A549 (cell line): ENCODE results near the gene CCT2. TPM values are rescaled to one million over a fixed set of nuclear protein-coding genes. Genes with fewer than 3 reads are reported as not detected.

Experiments
- ATAC-seq, 2 experiments: fragments of 200-7000 bp in 1 of 2; fragments of >200 bp in 1 of 2; cut with Nextera tagmentation in 1 of 2; cut with Tn5 transposase in 1 of 2; 3 replicates each; pipeline versions ENCODE4 v1.8.0 to v1.9.1; 2018 to 2020; ENCODE audit warnings: mild to moderate bottlenecking in 1 of 2, moderate library complexity in 1 of 2
- CTCF ChIA-PET: fragments of 300-600 bp; sonication (Branson Sonifier 250); formaldehyde crosslinking; extraction: SDS; loops from one replicate; lab custom pipeline; 2021; ENCODE audit warnings: antibody characterized with exemption, inconsistent platforms; lab: Yijun Ruan, JAX
- POLR2A ChIA-PET: fragments of 350-600 bp; formaldehyde crosslinking; extraction: SDS; loops from one replicate; lab custom pipeline; 2021; ENCODE audit warnings: antibody characterized with exemption, inconsistent platforms; lab: Yijun Ruan, JAX
- DNase-seq, 2 experiments: peaks; one replicate each; pipeline versions ENCODE4 v3.0.0 to v3.0.0-alpha.2; 2011 to 2016; ENCODE audit warnings: low read depth in 1 of 2, low spot score in 1 of 2
- FAIRE-seq: peaks from 2 replicates; lab custom pipeline; 2011; peaks lifted over from hg19 to GRCh38; lab: Jason Lieb, UNC
- H3K27ac ChIP-seq, 2 experiments: fragments of >200 bp; sonication (Bioruptor Twin); formaldehyde crosslinking; 3 replicates each; pipeline ENCODE4 v1.5.1; 2016 to 2017
- H3K4me1 ChIP-seq: fragments of >200 bp; sonication (Bioruptor Twin); formaldehyde crosslinking; 3 replicates; pipeline ENCODE4 v1.6.1; 2016
- H3K4me2 ChIP-seq: fragments of >200 bp; sonication (Bioruptor Twin); formaldehyde crosslinking; 3 replicates; pipeline ENCODE4 v1.6.1; 2016
- H3K4me3 ChIP-seq: fragments of >200 bp; sonication (Bioruptor Twin); formaldehyde crosslinking; 3 replicates; pipeline ENCODE4 v1.5.1; 2016
- H3K9me3 ChIP-seq: fragments of >200 bp; sonication (Bioruptor Twin); formaldehyde crosslinking; 3 replicates; pipeline ENCODE4 v1.6.1; 2016
- BHLHE40 ChIP-seq: IDR thresholded peaks from 2 replicates; pipeline ENCODE4 v1.6.1; 2012; ENCODE audit warnings: low read depth, low read length, inconsistent platforms
- CBX2 ChIP-seq: fragments of 200-600 bp; sonication (generic); IDR thresholded peaks from 2 replicates; pipeline ENCODE4 v1.6.1; 2016; ENCODE audit warnings: low read depth, mild to moderate bottlenecking, borderline replicate concordance
- CEBPB ChIP-seq, 2 experiments: fragments of >200 bp in 1 of 2; sonication (Bioruptor Twin) in 1 of 2; formaldehyde crosslinking in 1 of 2; IDR thresholded peaks; 2 replicates each; pipeline ENCODE4 v1.6.1; 2012 to 2016
- CHD2 ChIP-seq: fragments of 150-350 bp; IDR thresholded peaks from 2 replicates; pipeline ENCODE4 v1.6.1; 2014; ENCODE audit warnings: low read length; ENCODE audit not compliant: partially characterized antibody
- CTCF ChIP-seq: fragments of >200 bp; sonication (Bioruptor Twin); formaldehyde crosslinking; IDR thresholded peaks from 3 replicates; pipeline ENCODE4 v1.5.1; 2016
- EHMT2 ChIP-seq: fragments of 200-600 bp; sonication (generic); IDR thresholded peaks from 2 replicates; pipeline ENCODE4 v1.6.1; 2016; ENCODE audit warnings: antibody characterized with exemption, low read depth, mild to moderate bottlenecking, moderate library complexity
- ELK1 ChIP-seq: fragments of 150-350 bp; IDR thresholded peaks from 2 replicates; pipeline ENCODE4 v1.6.1; 2014; ENCODE audit warnings: low read depth, mild to moderate bottlenecking, low read length
- EP300 ChIP-seq, 2 experiments: fragments of >200 bp; sonication (Bioruptor Twin); formaldehyde crosslinking; IDR thresholded peaks; 2 replicates in 1 of 2; 3 replicates in 1 of 2; pipeline ENCODE4 v1.6.1; 2016 to 2017
- FOSL2 ChIP-seq, 2 experiments: fragments of 450-650 bp in 1 of 2; fragments of >200 bp in 1 of 2; sonication (Bioruptor Twin) in 1 of 2; formaldehyde crosslinking; IDR thresholded peaks; 2 replicates each; pipeline versions ENCODE4 v1.5.0 to v1.6.1; 2016 to 2020; ENCODE audit warnings: mild to moderate bottlenecking in 1 of 2, moderate library complexity in 1 of 2
- FOXS1 ChIP-seq: fragments of 250-450 bp; sonication (Bioruptor Pico); IDR thresholded peaks from 2 replicates; pipeline ENCODE4 v1.5.0; 2020; ENCODE audit warnings: mild to moderate bottlenecking, moderate library complexity
- HDAC2 ChIP-seq: fragments of 200-600 bp; sonication (generic); IDR thresholded peaks from 2 replicates; pipeline ENCODE4 v1.6.1; 2016
- HOXB13 ChIP-seq: fragments of 250-450 bp; sonication (Bioruptor Pico); IDR thresholded peaks from 2 replicates; pipeline ENCODE4 v1.5.0; 2020; ENCODE audit warnings: low read depth, mild to moderate bottlenecking, moderate library complexity
- KDM1A ChIP-seq: fragments of 200-600 bp; sonication (generic); IDR thresholded peaks from 2 replicates; pipeline ENCODE4 v1.6.1; 2016; ENCODE audit warnings: low read depth, mild to moderate bottlenecking
- MAFK ChIP-seq: fragments of 450-650 bp; IDR thresholded peaks from 2 replicates; pipeline ENCODE4 v1.6.1; 2014; ENCODE audit not compliant: partially characterized antibody
- MAZ ChIP-seq: fragments of 150-350 bp; IDR thresholded peaks from 2 replicates; pipeline ENCODE4 v1.6.1; 2014; ENCODE audit warnings: antibody characterized with exemption, low read depth, low read length, borderline replicate concordance
- MYC ChIP-seq: IDR thresholded peaks from 2 replicates; pipeline ENCODE4 v1.6.1; 2012; ENCODE audit warnings: mild to moderate bottlenecking, inconsistent platforms, low read length, improper control_type of control experiment, borderline replicate concordance
- NPAS2 ChIP-seq: fragments of 250-450 bp; sonication (Bioruptor Pico); IDR thresholded peaks from 2 replicates; pipeline ENCODE4 v1.8.0; 2022; ENCODE audit warnings: mild to moderate bottlenecking, moderate library complexity, borderline replicate concordance
- PHF8 ChIP-seq: fragments of 200-600 bp; sonication (generic); IDR thresholded peaks from 2 replicates; pipeline ENCODE4 v1.6.1; 2016; ENCODE audit warnings: low read depth, mild to moderate bottlenecking, antibody characterized with exemption, moderate library complexity, borderline replicate concordance
- RCOR1 ChIP-seq: fragments of 150-350 bp; IDR thresholded peaks from 2 replicates; pipeline ENCODE4 v1.6.1; 2014; ENCODE audit warnings: antibody characterized with exemption, low read length, low read depth
- TP53 ChIP-seq: fragments of 250-450 bp; sonication (Bioruptor Pico); IDR thresholded peaks from 2 replicates; pipeline ENCODE4 v1.5.0; 2021; ENCODE audit warnings: mild to moderate bottlenecking, moderate library complexity
- USF2 ChIP-seq: fragments of 450-650 bp; IDR thresholded peaks from 2 replicates; pipeline ENCODE4 v1.6.1; 2014; ENCODE audit warnings: antibody characterized with exemption
- ZFP36 ChIP-seq: fragments of 450-650 bp; IDR thresholded peaks from 2 replicates; pipeline ENCODE4 v1.6.1; 2014; ENCODE audit warnings: borderline replicate concordance; ENCODE audit not compliant: partially characterized antibody
- ZSCAN20 ChIP-seq: fragments of 250-450 bp; sonication (Bioruptor Pico); IDR thresholded peaks from 2 replicates; pipeline ENCODE4 v1.8.0; 2022; ENCODE audit warnings: mild to moderate bottlenecking, moderate library complexity
- WGBS: methylation state at CpG from one replicate; pipeline ENCODE4 v1.1.6; 2017; ENCODE audit errors: missing lambda C conversion rate; 5-methylcytosine and 5-hydroxymethylcytosine counted together
- polyA plus RNA-seq, 4 experiments: library from polyadenylated mRNA; depleted of rRNA in 3 of 4; stranded (reverse); fragments of >200 nt; fragmentation: RNase III in 1 of 4; extraction: RNeasy Plus Mini Kit Qiagen cat#74134 plus additional on column Dnase treatment in 1 of 4; gene quantifications; 2 replicates in 3 of 4; 3 replicates in 1 of 4; pipeline ENCODE4 v1.2.3, GENCODE V29; 2011 to 2017
- TF ChIP-seq, protein P1 (sequence below): fragments of 200-600 bp; sonication (generic); IDR thresholded peaks from 2 replicates; pipeline ENCODE4 v1.6.1; 2016; ENCODE audit warnings: antibody characterized with exemption, mild to moderate bottlenecking, moderate library complexity

Gene CCT2
- polyA plus RNA-seq, 2 of the 4 experiments (the other 2 are of a cell fraction) = 441 to 548 TPM

DNA sequence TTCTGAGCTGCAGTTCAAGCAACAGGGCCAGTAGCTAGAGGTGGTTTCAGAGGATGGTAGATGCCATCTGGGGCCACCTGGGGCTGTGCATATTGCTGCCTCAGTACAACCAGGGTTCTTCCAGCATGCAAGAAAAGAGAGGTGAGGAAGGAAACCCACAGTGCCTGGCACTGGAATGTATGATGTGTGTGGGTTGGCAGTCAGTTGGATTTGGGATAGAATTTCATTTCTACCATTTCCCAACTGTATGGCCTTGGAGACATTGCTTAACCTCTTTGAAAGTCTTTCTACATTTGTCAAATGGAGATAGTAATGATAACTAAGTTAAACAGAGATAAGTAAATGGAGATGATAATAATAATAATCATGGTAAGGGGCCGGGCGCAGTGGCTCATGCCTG, 35.7 kb downstream of the CCT2 start (continued):
- TF ChIP-seq, protein P1, sequence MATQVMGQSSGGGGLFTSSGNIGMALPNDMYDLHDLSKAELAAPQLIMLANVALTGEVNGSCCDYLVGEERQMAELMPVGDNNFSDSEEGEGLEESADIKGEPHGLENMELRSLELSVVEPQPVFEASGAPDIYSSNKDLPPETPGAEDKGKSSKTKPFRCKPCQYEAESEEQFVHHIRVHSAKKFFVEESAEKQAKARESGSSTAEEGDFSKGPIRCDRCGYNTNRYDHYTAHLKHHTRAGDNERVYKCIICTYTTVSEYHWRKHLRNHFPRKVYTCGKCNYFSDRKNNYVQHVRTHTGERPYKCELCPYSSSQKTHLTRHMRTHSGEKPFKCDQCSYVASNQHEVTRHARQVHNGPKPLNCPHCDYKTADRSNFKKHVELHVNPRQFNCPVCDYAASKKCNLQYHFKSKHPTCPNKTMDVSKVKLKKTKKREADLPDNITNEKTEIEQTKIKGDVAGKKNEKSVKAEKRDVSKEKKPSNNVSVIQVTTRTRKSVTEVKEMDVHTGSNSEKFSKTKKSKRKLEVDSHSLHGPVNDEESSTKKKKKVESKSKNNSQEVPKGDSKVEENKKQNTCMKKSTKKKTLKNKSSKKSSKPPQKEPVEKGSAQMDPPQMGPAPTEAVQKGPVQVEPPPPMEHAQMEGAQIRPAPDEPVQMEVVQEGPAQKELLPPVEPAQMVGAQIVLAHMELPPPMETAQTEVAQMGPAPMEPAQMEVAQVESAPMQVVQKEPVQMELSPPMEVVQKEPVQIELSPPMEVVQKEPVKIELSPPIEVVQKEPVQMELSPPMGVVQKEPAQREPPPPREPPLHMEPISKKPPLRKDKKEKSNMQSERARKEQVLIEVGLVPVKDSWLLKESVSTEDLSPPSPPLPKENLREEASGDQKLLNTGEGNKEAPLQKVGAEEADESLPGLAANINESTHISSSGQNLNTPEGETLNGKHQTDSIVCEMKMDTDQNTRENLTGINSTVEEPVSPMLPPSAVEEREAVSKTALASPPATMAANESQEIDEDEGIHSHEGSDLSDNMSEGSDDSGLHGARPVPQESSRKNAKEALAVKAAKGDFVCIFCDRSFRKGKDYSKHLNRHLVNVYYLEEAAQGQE = no peak
- TF ChIP-seq EHMT2 = no peak
- no peak for TF ChIP-seq RCOR1
- TF ChIP-seq ZSCAN20 (CRISPR knock-in tag) = no peak
- TF ChIP-seq, all 56 proteins: peak for 0

DNA sequence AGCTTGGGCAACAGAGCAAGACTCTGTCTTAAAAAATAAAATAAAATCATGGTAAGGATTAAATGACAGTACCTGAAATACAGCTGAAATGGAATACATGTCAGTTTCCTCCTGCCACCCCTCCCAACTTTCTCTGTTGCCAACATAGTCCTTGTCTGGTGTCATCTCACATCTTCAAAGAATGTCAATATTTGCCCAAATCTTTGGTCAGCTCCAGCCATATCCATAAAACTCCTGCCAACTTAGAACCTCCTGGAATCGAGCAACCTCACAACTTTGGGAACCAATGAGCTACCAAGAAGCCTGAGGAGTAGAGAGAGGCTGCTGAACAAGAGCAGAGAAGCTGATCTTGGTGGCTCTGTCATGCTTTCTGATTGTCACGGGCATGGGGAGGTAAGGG, 36.3 kb downstream of the CCT2 start:
- ATAC-seq (no peak), FAIRE-seq (no peak), DNase-seq (no peak)
- no peak for TF ChIP-seq BHLHE40
- no peak for TF ChIP-seq ELK1
- no peak for TF ChIP-seq MYC
- no peak overlapping the region for H3K4me2 ChIP-seq
- CTCF ChIA-PET = interaction anchor here (0.6 to 8.1 kb wide), 4 partner anchors 10 to 308 kb away, joined by 3 to 53 read pairs (median 6); no protein-coding TSS in a partner anchor
- no peak overlapping the region for H3K27ac ChIP-seq
- H3K4me3 ChIP-seq = no peak overlapping the region
- POLR2A ChIA-PET = no interaction called here
- no peaks in the 10 kb centered on the region for H3K9me3 ChIP-seq
- 21% methylated on average over 2 of the region's 2 CpGs for WGBS
- no peaks in the 10 kb centered on the region for H3K4me1 ChIP-seq

GRCh38 chr12:69623970-69624369, 38.7 kb downstream of the CCT2 start:
- ChIA-PET POLR2A (no interaction called here), CTCF (no interaction called here)
- DNase-seq = no peak
- Histone ChIP-seq H3K4me1 (no peaks in the 10 kb centered on the region), H3K4me3 (no peak overlapping the region), H3K9me3 (no peaks in the 10 kb centered on the region), H3K27ac (no peak overlapping the region), H3K4me2 (no peak overlapping the region)
- no peak for FAIRE-seq
- 86% methylated on average over 13 of the region's 13 CpGs for WGBS
- no peak for TF ChIP-seq KDM1A
- TF ChIP-seq USF2 = no peak
- ATAC-seq = no peak

- no peak overlapping the region for H3K4me2 ChIP-seq
- no peak overlapping the region for H3K4me3 ChIP-seq
- H3K4me1 ChIP-seq = no peaks in the 10 kb centered on the region
- POLR2A ChIA-PET = no interaction called here
- CTCF ChIA-PET = interaction anchor here (0.9 to 3.1 kb wide), 2 partner anchors 12 to 23 kb away, joined by 3 to 23 read pairs; no protein-coding TSS in a partner anchor
- H3K9me3 ChIP-seq = no peaks in the 10 kb centered on the region
- no peak overlapping the region for H3K27ac ChIP-seq
- ATAC-seq = no peak
- 32% methylated on average over 8 of the region's 8 CpGs for WGBS
- FAIRE-seq = no peak
- no peak for DNase-seq
- TF ChIP-seq EP300 (IDR thresholded peaks at IDR 0.05) = no peak
- TF ChIP-seq PHF8 = no peak
- TF ChIP-seq ELK1 = no peak
- TF ChIP-seq CEBPB (IDR thresholded peaks at IDR 0.05) = no peak
- TF ChIP-seq CHD2 = no peak
- no peak for TF ChIP-seq TP53 (CRISPR knock-in tag)
- TF ChIP-seq MAFK = no peak
- no peak for TF ChIP-seq MAZ
- TF ChIP-seq CBX2 = no peak
- no peak for TF ChIP-seq FOSL2 (IDR thresholded peaks at IDR 0.05)
- no peak for TF ChIP-seq FOSL2 (CRISPR knock-in tag; IDR thresholded peaks at IDR 0.05)
- no peak for TF ChIP-seq FOXS1 (CRISPR knock-in tag)
- TF ChIP-seq HDAC2 = no peak
- no peak for TF ChIP-seq HOXB13 (CRISPR knock-in tag)
- TF ChIP-seq NPAS2 (CRISPR knock-in tag) = no peak
- no peak for TF ChIP-seq CTCF
- no peak for TF ChIP-seq ZFP36
Observed at GRCh38 chr12:69627501-69627900, 42.2 kb downstream of the CCT2 start.
